OCI-LY7 (cell line): ENCODE measurements around the gene ITGA7.

Source experiments
- CTCF ChIP-seq: fragments of 200-600 bp; sonication (generic); conservative IDR thresholded peaks from 2 replicates; pipeline ENCODE4 v1.5.1; 2014; ENCODE audit warnings: mild to moderate bottlenecking, antibody characterized with exemption, low read length, moderate library complexity, mixed read lengths
- EZH2phosphoT487 ChIP-seq: fragments of 200-600 bp; sonication (generic); IDR thresholded peaks from 2 replicates; pipeline ENCODE4 v1.6.1; 2018; ENCODE audit warnings: low read depth, borderline replicate concordance, mild to moderate bottlenecking, mixed run types, antibody characterized with exemption, low read length, moderate library complexity, mixed read lengths

GRCh38 chr12:55729819-55730818 lies 22.4 kb upstream of the ITGA7 start:
- TF ChIP-seq CTCF (peak; percentile 69), EZH2phosphoT487 (no peak)
